ENCODE results near the gene NUP133. TPM values are rescaled to one million over a fixed set of nuclear protein-coding genes. Genes with fewer than 3 reads are reported as not detected.

The NUP133 gene
- total and polyA plus RNA-seq, 2 experiments from 2014 or later: 29.5 to 65.4 TPM

DNA sequence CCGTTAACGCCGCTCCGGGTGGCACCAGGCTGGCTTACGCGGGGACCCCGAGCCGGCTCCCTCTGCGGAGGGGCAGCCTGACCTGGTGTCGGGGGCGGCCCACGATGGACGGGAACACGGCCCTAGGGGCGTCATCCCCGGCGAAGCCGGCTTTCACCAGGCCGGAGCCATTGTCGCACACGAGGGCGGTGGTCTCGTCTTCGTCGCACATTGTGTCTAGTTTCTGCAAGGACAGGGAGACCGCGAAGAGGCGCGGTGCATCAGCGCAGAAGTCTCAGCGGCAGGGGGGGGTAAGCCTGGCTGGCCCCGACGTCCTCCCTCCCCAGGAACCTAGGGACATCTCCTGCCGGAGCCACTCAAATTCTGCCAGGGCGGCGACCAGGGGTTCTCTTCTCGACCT, 75.2 kb downstream of the NUP133 start:
- peak overlapping the region; percentile 87; the same call in 1 of the 2 replicates for H3K4me3 ChIP-seq
- peaks cover 81% of the 10 kb centered on the region for H3K27me3 ChIP-seq (ENCODE audit: insufficient read depth)
- ATAC-seq: no peak
- Mint-ChIP-seq H3K27ac (no peak overlapping the region), H3K4me3 (peak overlapping the region; percentile 82; the same call in 1 of the 3 replicates), H3K9me3 (peaks cover 4% of the 10 kb centered on the region; the same call in 1 of the 3 replicates), H3K27me3 (ENCODE audit: insufficient read depth, low read depth, poor library complexity) (peaks cover 69% of the 10 kb centered on the region), H3K4me1 (peaks cover 22% of the 10 kb centered on the region), H3K36me3 (ENCODE audit: low read depth) (peaks cover 4% of the 10 kb centered on the region; the same call in 1 of the 3 replicates)
- no peaks in the 10 kb centered on the region for H3K9me2 ChIP-seq (ENCODE audit: insufficient read depth)
- TF ChIP-seq ZNF114 (CRISPR knock-in tag; IDR thresholded peaks at IDR 0.05) (no peak), EZH2phosphoT487 (IDR thresholded peaks at IDR 0.05; ENCODE audit: unreplicated experiment) (peak; percentile 68), EZH2 (IDR thresholded peaks at IDR 0.05; ENCODE audit: low read depth, unreplicated experiment) (no peak), ZNF331 (CRISPR knock-in tag; IDR thresholded peaks at IDR 0.05; ENCODE audit: low read depth) (no peak), NANOG (IDR thresholded peaks at IDR 0.05; ENCODE audit: borderline replicate concordance) (no peak), STAT1 (IDR thresholded peaks at IDR 0.05; ENCODE audit: unreplicated experiment) (no peak)
- TF ChIP-seq, protein P1, sequence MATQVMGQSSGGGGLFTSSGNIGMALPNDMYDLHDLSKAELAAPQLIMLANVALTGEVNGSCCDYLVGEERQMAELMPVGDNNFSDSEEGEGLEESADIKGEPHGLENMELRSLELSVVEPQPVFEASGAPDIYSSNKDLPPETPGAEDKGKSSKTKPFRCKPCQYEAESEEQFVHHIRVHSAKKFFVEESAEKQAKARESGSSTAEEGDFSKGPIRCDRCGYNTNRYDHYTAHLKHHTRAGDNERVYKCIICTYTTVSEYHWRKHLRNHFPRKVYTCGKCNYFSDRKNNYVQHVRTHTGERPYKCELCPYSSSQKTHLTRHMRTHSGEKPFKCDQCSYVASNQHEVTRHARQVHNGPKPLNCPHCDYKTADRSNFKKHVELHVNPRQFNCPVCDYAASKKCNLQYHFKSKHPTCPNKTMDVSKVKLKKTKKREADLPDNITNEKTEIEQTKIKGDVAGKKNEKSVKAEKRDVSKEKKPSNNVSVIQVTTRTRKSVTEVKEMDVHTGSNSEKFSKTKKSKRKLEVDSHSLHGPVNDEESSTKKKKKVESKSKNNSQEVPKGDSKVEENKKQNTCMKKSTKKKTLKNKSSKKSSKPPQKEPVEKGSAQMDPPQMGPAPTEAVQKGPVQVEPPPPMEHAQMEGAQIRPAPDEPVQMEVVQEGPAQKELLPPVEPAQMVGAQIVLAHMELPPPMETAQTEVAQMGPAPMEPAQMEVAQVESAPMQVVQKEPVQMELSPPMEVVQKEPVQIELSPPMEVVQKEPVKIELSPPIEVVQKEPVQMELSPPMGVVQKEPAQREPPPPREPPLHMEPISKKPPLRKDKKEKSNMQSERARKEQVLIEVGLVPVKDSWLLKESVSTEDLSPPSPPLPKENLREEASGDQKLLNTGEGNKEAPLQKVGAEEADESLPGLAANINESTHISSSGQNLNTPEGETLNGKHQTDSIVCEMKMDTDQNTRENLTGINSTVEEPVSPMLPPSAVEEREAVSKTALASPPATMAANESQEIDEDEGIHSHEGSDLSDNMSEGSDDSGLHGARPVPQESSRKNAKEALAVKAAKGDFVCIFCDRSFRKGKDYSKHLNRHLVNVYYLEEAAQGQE (IDR thresholded peaks at IDR 0.05; ENCODE audit: unreplicated experiment): no peak
- peak; percentile 6 for DNase-seq (ENCODE audit: low spot score)
- H3K36me3 ChIP-seq (ENCODE audit: insufficient read depth): no peaks in the 10 kb centered on the region
- peaks cover 14% of the 10 kb centered on the region; the same call in 1 of the 2 replicates for H3K4me1 ChIP-seq (ENCODE audit: insufficient read depth)
- H3K27ac ChIP-seq (ENCODE audit: low read depth): no peak overlapping the region
- H3F3A ChIP-seq (replicated peaks; ENCODE audit: low read depth): peaks cover 9% of the 10 kb centered on the region; the same call in 1 of the 2 replicates
- H3K79me2 ChIP-seq (replicated peaks; ENCODE audit: insufficient read depth): no peaks in the 10 kb centered on the region
- no peak overlapping the region for H2AFZ ChIP-seq
- no peaks in the 10 kb centered on the region; the same call in 1 of the 2 replicates for H4K20me1 ChIP-seq (replicated peaks; ENCODE audit: insufficient read depth)
- H3K4me2 ChIP-seq: peak overlapping the region; percentile 55

DNA sequence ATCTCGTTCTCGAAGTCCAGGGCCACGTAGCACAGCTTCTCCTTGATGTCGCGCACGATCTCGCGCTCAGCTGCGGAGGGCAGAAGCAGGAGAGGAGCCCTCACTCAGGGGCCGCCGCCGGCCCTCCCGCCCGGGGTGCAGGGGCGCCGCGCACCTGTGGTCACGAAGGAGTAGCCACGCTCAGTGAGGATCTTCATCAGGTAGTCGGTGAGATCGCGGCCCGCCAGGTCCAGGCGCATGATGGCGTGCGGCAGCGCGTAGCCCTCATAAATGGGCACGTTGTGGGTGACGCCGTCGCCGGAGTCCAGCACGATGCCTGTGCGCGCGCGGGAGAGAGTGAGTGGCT, 76.1 kb downstream of the NUP133 start:
- Mint-ChIP-seq H3K27ac (no peak overlapping the region), H3K4me3 (peak overlapping the region; percentile 73; the same call in 2 of the 3 replicates), H3K36me3 (ENCODE audit: low read depth) (peaks cover 4% of the 10 kb centered on the region; the same call in 1 of the 3 replicates), H3K9me3 (peaks cover 4% of the 10 kb centered on the region; the same call in 1 of the 3 replicates), H3K27me3 (ENCODE audit: insufficient read depth, low read depth, poor library complexity) (peaks cover 68% of the 10 kb centered on the region), H3K4me1 (peaks cover 22% of the 10 kb centered on the region)
- Histone ChIP-seq H3F3A (replicated peaks; ENCODE audit: low read depth) (peaks cover 9% of the 10 kb centered on the region; the same call in 1 of the 2 replicates), H3K4me2 (peak overlapping the region; percentile 89), H3K36me3 (ENCODE audit: insufficient read depth) (no peaks in the 10 kb centered on the region), H4K20me1 (replicated peaks; ENCODE audit: insufficient read depth) (no peaks in the 10 kb centered on the region; the same call in 1 of the 2 replicates), H3K4me3 (peak overlapping the region; percentile 87), H3K27me3 (ENCODE audit: insufficient read depth) (peaks cover 81% of the 10 kb centered on the region), H3K4me1 (ENCODE audit: insufficient read depth) (peaks cover 14% of the 10 kb centered on the region; the same call in 1 of the 2 replicates), H3K79me2 (replicated peaks; ENCODE audit: insufficient read depth) (no peaks in the 10 kb centered on the region), H3K9me2 (ENCODE audit: insufficient read depth) (no peaks in the 10 kb centered on the region), H2AFZ (no peak overlapping the region), H3K27ac (ENCODE audit: low read depth) (no peak overlapping the region)
- ATAC-seq (no peak), DNase-seq (ENCODE audit: low spot score) (peak; percentile 39)
- TF ChIP-seq EZH2phosphoT487 (IDR thresholded peaks at IDR 0.05; ENCODE audit: unreplicated experiment) (peak; percentile 29), STAT1 (IDR thresholded peaks at IDR 0.05; ENCODE audit: unreplicated experiment) (no peak), EZH2 (IDR thresholded peaks at IDR 0.05; ENCODE audit: low read depth, unreplicated experiment) (peak; percentile 57)
